Measurements from ENCODE around the gene CNKSR3.

DNA sequence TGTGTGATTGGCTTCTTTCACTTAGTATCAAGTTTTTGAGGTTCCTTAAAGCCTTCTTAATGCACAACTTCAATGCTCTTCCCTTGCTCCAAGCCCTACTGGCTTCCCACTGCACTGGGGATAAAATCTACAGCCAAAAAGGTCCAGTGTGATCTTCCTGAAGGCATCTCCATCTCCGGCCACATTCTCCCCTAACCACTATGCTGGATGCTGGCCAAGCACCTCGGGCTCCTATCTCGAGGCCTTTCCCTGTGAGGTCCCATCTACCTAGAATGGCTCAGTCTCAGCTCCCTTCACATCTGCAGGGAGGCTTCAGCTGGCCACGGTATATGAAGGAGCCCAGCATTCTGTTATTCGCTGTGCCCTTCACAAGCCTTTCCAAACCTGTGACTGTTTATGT, 48.1 kb downstream of the CNKSR3 start:
- TF ChIP-seq, protein P1, sequence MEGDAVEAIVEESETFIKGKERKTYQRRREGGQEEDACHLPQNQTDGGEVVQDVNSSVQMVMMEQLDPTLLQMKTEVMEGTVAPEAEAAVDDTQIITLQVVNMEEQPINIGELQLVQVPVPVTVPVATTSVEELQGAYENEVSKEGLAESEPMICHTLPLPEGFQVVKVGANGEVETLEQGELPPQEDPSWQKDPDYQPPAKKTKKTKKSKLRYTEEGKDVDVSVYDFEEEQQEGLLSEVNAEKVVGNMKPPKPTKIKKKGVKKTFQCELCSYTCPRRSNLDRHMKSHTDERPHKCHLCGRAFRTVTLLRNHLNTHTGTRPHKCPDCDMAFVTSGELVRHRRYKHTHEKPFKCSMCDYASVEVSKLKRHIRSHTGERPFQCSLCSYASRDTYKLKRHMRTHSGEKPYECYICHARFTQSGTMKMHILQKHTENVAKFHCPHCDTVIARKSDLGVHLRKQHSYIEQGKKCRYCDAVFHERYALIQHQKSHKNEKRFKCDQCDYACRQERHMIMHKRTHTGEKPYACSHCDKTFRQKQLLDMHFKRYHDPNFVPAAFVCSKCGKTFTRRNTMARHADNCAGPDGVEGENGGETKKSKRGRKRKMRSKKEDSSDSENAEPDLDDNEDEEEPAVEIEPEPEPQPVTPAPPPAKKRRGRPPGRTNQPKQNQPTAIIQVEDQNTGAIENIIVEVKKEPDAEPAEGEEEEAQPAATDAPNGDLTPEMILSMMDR (IDR thresholded peaks at IDR 0.05) = no peak
- no peak for TF ChIP-seq POLR2A (IDR thresholded peaks at IDR 0.05)

Data from thyroid gland (tissue), 4 donors.